ENCODE measurements around the gene CXCL12. TPM values are rescaled to one million over a fixed set of nuclear protein-coding genes. Genes with fewer than 3 reads are reported as not detected.

CXCL12 gene
- total RNA-seq, 1 experiment from 2014 or later: 0.47 TPM

GRCh38 chr10:44388641-44389040 is 3.7 kb upstream of the CXCL12 start:
- Histone ChIP-seq H3K9me3 (ENCODE audit: control insufficient read depth in 1 of 2, insufficient read depth in 1 of 2, low read depth in 1 of 2, low read length in 2 of 2) (no peaks in the 10 kb centered on the region), H3K4me2 (ENCODE audit: low read length) (no peak overlapping the region), H2AFZ (ENCODE audit: low read depth, low read length, poor library complexity, severe bottlenecking) (no peak overlapping the region), H3K4me1 (ENCODE audit: control insufficient read depth in 1 of 2, insufficient read depth in 2 of 2, low read length in 2 of 2) (no peaks in the 10 kb centered on the region), H3K79me2 (ENCODE audit: insufficient read depth, low read length) (no peaks in the 10 kb centered on the region), H3K36me3 (ENCODE audit: control insufficient read depth in 1 of 2, insufficient read depth in 2 of 2, low read length in 2 of 2) (no peaks in the 10 kb centered on the region), H3K9me2 (ENCODE audit: insufficient read depth) (no peaks in the 10 kb centered on the region), H3K27ac (ENCODE audit: low read depth, low read length) (no peak overlapping the region), H4K20me1 (ENCODE audit: insufficient read depth) (no peaks in the 10 kb centered on the region), H3K4me3 (replicated peaks in 1 of 2; ENCODE audit: low read depth in 1 of 2, low read length in 2 of 2) (no peak overlapping the region), H3K9ac (ENCODE audit: low read length) (no peak overlapping the region), H3K27me3 (ENCODE audit: insufficient read depth, low read length) (peaks cover 16% of the 10 kb centered on the region; the same call in 1 of the 2 replicates)
- RAD21 ChIA-PET (ENCODE audit: low non-redundant PET in 1 of 2, low total read pairs in 2 of 2, uncharacterized antibody in 2 of 2, unreplicated experiment in 2 of 2): no interaction called here
- CTCF ChIA-PET: no interaction called here
- BruUV-seq (replicated peaks): no TSS peak
- intact Hi-C loops (cut with micrococcal nuclease): loop anchor here (10.0 kb wide), 1 partner anchor 476 kb away; no protein-coding TSS in a partner anchor
- DNase-seq (ENCODE audit: low read depth, low spot score): no peak
- ATAC-seq: no peak
- POLR2A ChIA-PET: no interaction called here
- TF ChIP-seq ZBTB33 (IDR thresholded peaks at IDR 0.05; ENCODE audit: extremely low read depth, insufficient replicate concordance, low read length) (no peak), ZNF274 (IDR thresholded peaks at IDR 0.05; ENCODE audit: low read depth, low read length) (no peak), EZH2phosphoT487 (IDR thresholded peaks at IDR 0.05; ENCODE audit: borderline replicate concordance) (no peak), REST (IDR thresholded peaks at IDR 0.05; ENCODE audit: low read depth) (no peak), EZH2 (IDR thresholded peaks at IDR 0.05) (no peak), ATF3 (IDR thresholded peaks at IDR 0.05) (no peak), CEBPB (IDR thresholded peaks at IDR 0.05; ENCODE audit: low read depth) (no peak), EGR1 (IDR thresholded peaks at IDR 0.05; ENCODE audit: low read depth) (no peak), SP1 (IDR thresholded peaks at IDR 0.05; ENCODE audit: low read depth) (no peak), POLR2A (IDR thresholded peaks at IDR 0.05; ENCODE audit: borderline replicate concordance, extremely low read depth, insufficient read depth, insufficient read length) (no peak), ZFX (IDR thresholded peaks at IDR 0.05) (no peak), CTCF (IDR thresholded peaks at IDR 0.05 in 2 of 3, conservative IDR thresholded peaks at IDR 0.05 in 1 of 3; ENCODE audit: borderline replicate concordance in 1 of 3, insufficient read depth in 1 of 3, low read depth in 2 of 3, low read length in 2 of 3) (no peak), ELF1 (IDR thresholded peaks at IDR 0.05; ENCODE audit: borderline replicate concordance, low read depth) (no peak), RAD21 (IDR thresholded peaks at IDR 0.05; ENCODE audit: low read depth) (no peak), POLR2AphosphoS5 (IDR thresholded peaks at IDR 0.05; ENCODE audit: low read depth, low read length) (no peak)
